GM21528 (cell line): ENCODE data around the gene VDR.
"Not testable (repeated sequence)": the region's sequence is repeated elsewhere in the genome, so short reads cannot be mapped to it uniquely, and the experiment has no call there.

Experiments
- ATAC-seq: cut with Tn5 transposase; IDR thresholded peaks from one replicate; pipeline ENCODE4 v1.9.1; 2021; ENCODE audit warnings: mild to moderate bottlenecking, moderate library complexity; ENCODE audit not compliant: unreplicated experiment, low FRiP score

VDR gene

DNA sequence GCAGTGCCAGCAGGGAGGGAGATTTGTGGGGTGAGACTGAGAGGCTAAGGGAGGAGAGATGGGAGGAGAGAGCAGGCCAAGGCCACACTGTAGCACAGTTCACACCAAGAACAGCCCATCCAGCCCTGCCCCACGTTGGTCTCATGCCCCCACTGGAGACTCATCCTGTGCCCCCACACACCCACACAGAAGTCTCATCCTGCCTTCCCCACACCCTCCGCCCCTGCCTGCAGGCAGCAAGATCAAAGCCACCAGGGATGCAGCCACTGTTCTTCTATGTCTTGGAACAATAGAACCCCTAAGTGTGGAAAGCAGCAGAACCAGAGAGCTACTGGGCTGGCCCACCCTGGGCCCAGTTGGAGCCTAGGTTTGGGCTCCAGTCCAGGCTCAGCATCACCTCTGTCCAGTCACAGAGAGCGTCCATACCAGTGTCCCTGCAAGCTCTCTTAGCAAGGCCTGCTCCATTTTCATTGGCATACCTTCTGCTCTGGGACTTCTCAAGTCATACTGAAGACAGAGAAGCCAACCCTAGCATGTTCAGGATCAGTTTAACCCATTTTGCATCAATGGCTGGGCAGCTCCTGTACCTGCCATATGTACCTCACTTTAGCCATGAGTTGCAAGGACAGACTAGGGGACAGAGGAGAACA is 53.4 kb downstream of the VDR start:
- no peak for ATAC-seq

DNA sequence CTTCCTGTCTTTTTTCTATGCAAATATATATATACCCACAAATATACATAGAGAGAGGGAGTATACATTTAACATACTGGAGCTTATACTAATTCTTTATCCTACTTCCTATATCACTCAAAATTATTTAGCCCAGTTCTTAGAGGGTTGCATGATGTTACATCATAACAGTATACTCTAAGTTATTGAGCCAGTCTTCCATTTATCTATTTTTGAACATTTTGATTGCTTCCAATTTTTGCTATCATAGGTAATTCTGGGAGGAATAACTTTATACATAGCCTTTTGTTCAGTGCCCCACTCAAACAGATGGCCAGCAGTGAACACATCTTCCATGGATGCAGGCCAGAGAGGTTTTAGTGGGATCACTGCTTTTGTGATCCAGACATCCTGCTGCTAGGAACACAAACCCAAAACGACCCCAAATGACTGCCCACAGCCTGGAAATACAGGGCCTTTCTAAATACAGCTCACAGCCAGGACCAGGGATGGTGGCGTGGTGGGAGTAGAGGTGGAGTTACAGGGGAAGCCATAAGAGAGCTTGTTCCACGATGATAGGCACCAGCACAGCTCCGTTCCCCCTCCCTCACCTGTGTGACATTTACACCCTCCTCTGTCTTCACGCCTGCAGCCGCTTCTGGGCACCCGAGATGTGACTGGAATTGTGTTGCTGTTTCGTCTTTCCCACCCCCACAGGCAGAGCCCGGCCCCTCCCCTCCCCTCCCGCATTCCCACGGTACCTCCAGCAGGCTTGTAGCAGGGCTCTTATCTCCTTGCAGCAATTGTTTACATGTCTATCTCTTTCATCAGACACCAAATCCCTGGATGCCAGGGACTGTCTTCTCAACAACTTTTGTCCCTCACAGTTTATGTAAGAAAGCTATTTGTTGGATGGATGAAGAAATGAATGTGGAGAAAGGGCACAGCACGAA is 54.4 kb downstream of the VDR start:
- no peak for ATAC-seq

DNA sequence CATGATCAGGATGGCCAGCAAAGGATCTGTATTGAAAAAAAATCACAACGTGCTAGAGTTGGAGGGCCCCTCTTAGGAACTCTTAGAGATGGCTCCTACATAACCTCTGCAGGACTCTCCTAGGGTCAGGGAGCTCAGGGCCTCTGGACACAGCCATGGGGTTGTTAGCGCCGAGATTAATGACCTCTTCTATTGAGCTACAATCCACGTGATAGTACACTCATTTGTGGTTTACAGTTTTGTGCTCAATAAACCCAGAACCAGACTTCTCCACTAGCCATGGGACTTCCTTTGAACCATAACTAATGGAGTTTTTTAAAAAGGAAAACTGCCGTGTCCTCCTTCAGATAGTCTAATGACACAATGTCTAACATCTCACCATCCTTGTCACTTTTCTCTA is 55.5 kb downstream of the VDR start:
- ATAC-seq = no peak

DNA sequence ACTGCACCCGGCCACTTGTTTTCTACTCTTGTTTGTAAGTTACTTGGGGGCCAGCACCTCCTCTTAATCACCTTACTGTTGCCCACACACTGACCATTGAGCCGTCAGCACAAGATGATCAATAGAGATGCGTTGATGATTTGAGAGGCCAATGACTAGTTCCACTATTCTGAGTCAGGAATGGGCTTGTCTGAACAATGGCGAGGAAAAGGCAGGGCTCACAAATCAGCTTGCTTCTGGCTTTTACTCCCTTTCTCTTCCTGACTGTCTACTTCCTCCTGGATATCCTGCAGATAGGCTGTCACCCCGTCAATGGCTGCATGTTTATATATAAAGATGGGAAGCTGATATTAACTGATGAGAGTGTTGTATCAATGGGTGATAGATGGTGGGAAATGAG is 55.9 kb downstream of the VDR start:
- no peak for ATAC-seq

DNA sequence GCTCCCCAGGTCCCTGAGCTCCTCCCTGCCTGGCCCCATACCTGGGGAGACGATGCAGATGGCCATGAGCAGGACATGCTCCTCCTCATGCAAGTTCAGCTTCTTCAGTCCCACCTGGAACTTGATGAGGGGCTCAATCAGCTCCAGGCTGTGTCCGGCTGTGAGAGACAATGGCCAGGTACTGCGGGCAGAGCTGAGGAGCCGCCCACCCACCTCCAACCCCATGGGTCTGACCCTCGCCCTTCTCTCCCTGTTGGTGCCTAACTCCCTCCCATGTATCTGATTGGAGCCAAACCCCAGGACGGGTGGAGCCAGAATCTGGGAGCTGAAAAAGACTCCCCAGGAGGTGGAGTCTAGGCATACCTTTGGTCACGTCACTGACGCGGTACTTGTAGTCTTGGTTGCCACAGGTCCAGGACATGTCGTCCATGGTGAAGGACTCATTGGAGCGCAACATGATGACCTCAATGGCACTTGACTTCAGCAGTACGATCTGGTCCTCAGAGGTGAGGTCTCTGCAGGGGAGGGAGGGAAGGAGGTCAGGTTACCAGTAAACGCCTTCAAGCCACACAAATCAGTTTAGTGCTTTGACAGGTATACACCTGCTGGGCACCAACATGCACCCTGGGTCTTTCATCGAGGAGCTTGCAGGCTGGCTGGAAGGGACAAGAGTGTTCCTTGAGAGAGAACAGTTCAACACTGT is 58.3 kb downstream of the VDR start:
- no peak for ATAC-seq

DNA sequence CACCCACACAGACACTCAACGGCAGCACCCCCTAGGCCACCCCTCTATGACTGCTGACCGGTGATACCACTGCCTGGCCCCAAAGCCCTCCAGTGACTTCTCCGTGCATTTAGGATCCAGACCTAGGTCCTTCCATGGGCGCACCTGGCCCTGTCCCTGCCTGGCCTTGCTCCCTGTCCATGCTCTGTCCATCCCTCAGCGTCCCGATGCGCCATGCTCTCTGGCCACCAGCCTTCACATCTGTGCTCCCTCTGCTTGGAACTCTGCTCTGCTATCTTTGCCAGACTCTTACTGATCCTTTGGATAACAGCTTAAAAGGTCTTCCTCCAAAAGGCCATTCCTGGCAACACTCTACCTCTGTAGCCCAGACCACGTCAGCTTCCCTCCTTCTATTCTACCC is 59.7 kb downstream of the VDR start:
- no peak for ATAC-seq

DNA sequence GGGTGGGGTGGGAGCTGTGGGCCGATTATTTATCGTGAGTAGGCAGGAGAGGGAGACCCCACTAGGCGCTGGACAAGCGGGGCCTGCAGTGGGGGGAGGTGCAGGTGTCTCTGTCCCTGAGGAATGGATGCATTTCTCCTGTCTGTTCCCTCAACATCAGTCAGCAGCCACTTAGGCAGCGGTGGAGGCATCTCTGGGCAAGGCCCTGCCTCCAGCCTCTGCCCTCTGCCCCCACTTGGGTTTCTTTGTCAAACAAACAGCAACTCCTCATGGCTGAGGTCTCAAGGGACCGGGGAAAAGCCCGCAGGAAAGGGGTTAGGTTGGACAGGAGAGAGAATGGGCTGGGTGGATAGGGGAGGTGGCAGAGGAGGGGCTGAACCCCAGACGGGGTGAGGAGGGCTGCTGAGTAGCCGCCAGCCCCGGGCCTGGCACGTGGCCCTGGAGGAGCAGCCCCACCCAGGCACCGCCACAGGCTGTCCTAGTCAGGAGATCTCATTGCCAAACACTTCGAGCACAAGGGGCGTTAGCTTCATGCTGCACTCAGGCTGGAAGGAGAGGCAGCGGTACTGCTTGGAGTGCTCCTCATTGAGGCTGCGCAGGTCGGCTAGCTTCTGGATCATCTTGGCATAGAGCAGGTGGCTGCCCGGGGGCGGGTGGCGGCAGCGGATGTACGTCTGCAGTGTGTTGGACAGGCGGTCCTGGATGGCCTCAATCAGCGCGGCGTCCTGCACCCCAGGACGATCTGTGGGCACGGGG is 60.4 kb downstream of the VDR start:
- no peak for ATAC-seq

DNA sequence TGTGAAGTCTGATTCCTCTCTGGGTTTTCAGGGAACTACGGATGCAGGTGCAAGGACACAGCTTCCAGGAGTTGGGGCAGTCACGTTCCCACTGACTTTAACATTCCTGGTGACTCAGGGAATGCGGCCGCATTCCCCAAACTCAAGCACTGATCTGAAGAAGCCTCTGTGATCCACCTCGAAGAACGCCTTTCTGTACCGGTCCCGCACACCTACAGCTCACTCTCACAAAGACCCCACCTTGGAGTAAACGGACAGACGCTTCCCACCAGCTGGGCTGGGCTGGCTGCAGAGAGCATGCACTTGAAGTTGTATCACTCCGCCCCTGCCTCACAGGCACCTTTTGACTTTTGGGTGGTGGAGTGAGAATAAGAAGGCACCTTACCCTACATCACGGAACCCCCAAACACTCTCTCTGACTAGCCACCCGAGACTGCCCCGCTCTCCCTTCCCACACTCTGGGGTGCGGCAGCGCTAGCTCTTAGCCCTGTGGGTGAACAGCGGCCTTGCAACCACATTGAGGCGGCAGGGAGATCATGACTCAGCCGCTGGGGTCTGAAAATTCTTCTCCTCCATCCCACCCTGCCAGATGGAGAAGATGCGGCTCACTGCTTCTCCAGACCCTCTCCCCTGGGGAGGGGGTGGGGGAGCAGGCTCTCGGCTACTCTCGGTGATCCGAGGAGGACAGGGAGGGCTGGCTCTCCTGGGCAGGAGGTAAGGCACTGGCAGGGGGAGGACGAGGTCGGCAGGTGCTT is 61.4 kb downstream of the VDR start:
- no peak for ATAC-seq

DNA sequence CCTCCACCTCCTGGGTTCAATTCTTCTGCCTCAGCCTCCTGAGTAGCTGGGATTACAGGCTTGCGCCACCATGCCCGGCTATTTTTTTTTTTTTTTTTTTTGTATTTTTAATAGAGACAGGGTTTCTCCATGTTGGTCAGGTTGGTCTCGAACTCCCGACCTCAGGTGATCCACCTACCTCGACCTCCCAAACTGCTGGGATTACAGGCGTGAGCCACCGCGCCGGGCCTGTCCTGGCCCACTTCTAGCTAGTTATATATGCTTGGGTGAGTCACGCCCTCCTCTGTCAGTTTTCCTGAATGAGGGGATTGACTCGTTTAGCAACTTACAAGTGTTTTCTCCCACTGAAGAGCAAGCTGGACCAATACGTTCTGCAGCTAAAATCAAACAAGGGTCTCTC is 62.3 kb downstream of the VDR start:
- not testable (repeated sequence) for ATAC-seq

DNA sequence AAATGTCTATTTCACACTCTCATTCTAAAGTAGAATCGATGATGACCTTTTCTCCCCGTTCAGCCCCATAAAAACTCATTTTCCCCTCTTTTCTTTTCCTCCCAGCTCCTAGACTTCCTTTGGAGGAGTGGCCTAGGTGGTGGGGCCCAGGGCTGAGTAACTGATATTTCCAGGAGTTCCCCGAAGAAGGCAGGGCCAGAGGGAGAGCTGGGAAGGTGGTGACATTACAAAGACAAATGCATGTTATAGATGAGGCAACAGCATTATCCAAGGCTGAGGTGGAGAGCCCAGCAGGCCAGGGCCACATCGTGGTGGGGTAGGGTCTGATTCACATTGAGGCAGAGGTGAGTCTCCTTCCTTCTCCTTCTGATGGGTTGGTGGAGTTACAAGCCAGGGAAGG is 62.9 kb downstream of the VDR start:
- no peak for ATAC-seq

DNA sequence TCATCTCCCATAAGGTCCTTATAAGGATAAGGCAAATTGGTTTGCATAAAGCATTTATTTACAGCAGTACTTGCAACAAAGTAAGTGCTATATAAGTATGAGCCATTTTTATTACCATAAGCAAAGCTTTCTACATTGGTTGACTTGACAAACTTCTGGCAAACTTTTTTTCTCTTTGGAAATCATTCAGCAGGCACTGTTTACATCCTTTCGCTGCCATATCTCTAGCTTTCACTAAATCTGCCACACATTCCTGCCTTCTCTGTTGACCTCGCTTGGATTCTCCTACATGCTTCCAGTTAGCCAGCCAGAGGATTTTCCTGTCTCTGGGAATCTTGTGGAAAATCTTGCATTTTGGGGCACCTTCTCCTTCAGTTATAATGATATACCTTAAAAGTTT is 63.3 kb downstream of the VDR start:
- ATAC-seq = no peak

DNA sequence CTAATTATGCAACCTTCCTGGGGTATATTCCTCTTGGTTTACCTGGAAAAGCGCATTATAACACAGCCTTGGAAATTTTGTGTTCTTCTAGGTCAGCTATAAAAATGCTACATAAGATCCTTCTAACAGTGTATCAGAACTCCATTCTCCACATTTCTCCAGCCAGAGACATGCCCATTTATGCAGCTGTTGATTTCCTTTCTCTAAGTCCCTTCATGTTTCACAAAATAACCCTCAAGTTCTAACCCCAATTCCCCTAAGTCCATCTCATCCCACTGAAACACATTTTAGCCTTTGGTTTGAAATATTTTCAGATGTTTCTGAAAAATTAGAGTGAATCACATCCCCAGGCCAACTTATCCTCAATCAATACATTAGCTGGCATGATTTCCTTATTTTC is 64.2 kb downstream of the VDR start:
- ATAC-seq = no peak

DNA sequence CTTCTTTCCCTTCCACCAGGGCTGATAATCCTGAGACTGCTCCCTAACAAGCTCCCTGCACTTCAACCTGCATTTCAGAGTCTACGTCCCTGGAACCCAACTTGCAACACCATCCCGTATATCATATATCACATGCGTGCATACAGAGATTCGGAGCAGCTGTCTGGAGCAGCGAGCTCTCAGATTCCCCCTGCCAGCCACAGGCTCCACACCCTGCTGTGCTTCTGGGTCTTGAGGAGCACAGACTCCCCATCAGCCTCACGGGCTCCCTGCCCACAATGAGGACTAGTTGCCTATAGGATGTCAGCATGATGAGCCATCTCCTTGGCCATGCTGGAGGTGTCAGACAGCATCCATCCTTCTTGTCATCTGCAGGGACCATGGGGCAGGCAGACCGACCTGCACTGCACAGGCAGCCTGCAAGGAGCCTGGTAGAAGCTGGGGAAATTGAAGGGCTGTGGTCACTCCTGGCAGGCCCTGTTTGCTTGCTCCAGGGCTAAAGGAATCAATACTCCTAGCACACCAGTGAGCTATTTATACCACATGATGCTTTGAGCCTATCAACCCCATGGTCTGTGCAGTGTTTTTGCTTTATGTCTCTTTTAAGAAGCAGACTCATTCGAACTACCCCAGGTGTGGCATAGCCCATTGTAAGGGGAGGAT is 65.4 kb downstream of the VDR start:
- ATAC-seq = no peak

DNA sequence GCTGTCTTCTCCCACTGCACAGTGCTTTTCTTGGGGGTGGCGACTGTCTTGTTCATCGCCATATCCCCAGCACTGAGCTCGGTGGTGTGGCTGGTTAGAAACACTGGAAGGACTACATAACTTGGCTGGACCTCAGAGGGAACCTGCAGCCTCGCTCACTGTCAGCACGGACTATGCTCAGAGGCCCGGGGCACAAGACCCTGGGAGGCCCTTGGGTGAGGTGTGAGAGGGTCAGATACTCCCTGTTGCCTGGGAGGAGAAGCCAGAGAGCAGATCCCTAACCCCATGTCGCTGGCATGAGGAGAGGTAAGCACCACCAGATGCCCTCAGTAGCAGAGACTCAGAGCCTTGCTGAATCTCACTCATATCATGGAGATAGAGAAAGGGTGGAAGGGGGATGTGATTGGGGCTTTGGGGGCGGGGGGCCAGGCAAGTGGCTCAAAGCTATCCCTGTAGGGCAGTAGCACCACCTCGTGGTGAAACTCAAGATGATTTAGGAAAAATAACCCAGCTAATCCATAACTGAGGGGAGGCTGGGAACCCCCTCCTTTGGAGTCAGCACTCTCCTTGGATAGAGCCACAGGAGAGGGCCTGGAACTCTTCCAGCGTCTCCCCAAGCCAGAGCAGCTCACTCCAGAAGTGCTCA is 66.4 kb downstream of the VDR start:
- no peak for ATAC-seq

DNA sequence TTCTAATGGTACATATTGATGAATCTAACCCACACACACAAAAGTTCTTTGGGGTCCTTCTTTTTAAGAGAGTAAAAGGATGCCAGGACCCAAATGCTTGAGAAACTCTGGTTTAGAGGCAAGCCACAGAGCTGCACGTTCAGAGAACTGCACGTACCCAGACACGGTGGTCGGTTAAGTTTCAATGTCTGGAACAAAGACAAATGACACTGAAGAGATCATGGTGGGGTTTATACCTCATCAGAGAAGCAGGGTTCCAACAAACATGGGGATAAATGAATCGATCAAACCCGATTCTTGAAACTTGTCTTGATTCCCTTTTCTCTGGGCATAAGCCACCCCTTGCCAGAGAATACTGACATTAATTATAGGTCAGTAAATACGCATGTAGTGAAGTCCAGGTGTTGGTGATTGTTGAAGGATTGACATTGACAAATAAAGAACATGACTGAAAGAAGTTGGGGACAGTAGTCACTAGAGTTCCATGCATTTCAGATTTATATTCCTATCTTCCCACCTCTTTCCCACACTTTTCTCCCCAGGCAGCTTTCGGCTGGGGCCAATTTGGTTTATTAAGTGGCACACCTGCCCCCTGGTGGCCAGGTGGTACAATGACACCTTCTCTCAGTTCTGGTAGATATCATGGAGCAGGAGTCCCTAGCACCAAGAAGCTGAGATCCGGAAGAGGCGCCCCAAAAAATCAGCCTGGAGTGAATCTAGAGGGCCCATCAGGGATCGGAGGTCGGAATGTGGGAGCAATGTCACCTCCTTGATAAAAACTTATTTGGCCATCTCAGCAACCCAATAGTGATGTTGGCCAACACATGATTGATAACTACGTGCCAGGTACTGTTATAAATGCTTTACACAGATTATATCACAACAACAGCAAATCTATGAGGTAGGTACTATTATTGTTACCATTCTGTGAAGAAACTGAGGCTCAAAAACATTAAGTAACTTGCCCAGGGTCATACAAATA is 67.3 kb downstream of the VDR start:
- no peak for ATAC-seq

DNA sequence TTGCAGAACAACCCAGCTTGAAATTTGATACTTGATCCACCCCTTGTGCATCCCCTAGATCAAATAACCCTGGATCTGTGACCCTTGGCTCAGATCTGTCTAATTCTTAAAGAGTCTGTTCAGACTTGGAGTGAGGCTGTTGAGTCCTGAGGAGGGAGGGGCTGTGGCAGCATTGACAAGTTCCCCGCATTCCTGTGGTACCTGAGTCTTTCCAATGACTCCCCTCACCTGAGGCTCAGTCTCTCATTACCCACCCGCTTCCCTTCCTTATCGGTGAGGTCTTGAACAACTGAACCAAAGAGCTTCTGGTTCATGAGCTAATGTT is 69.0 kb downstream of the VDR start:
- no peak for ATAC-seq

DNA sequence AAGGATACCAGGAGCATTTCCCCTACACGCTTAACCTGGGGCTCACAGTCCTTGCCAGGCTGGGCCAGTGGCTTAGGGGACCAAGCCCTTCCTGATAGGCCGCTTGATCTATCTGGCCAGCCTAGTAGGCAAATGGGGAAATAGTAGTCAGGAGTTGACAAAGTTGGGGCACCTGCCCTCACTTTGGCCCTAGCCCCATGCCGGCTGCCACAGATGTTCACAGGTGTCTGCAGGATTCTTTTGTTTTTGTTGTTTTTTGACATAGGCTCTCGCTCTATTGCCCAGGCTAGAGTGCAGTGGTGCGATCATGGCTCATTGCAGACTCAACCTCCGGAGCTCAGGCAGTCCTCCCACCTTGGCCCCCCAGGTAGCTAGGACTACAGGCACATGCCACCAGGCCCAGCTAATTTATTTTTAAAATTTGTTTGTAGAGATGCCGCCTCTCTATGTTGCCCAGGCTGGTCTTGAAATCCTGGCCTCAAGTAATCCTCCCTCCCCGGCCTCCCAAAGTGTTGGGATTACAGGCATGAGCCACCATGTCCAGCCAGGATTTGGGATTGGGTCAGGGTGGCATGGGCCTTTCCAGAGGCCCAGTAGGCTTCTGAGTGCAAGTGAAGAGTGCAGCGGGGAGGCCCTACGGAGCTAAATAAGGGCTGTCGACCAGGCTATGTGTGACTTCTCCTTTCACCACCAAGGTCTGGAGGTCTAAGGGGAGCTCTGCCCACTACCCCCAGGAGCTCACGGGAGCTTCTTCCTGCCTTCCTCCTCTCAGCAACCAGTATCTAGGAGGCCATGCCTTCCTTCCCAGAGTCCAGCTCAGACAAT is 69.6 kb downstream of the VDR start:
- ATAC-seq = no peak
